Lower lobe of right lung (tissue), 2 donors: ENCODE results near the gene RLN3. TPM values are rescaled to one million over a fixed set of nuclear protein-coding genes. Genes with fewer than 3 reads are reported as not detected.
A peak's percentile ranks its signal among the peaks of the same experiment; 100 is the strongest.
"Not testable (repeated sequence)": the region's sequence is repeated elsewhere in the genome, so short reads cannot be mapped to it uniquely, and the experiment has no call there.

Experiments
- ATAC-seq, 2 donors: fragments of 200-7000 bp; cut with Tn5 transposase; one replicate each; pipeline ENCODE4 v1.9.1; 2020 to 2022; ENCODE audit warnings: mild to moderate bottlenecking in 2 of 2, moderate library complexity in 2 of 2
- DNase-seq: peaks from one replicate; pipeline ENCODE4 v3.0.0-alpha.2; 2020
- H3K27ac ChIP-seq: fragments of 200-600 bp; one replicate; pipeline ENCODE4 v1.8.0; 2022
- H3K27me3 ChIP-seq: fragments of 200-600 bp; one replicate; pipeline ENCODE4 v1.8.0; 2022; ENCODE audit warnings: low read depth
- H3K36me3 ChIP-seq: fragments of 200-600 bp; one replicate; pipeline ENCODE4 v1.8.0; 2022; ENCODE audit warnings: mild to moderate bottlenecking
- H3K4me1 ChIP-seq: fragments of 200-600 bp; one replicate; pipeline ENCODE4 v1.8.0; 2022
- H3K4me3 ChIP-seq: fragments of 200-600 bp; one replicate; pipeline ENCODE4 v1.8.0; 2022; ENCODE audit warnings: mild to moderate bottlenecking
- H3K9me3 ChIP-seq: fragments of 200-600 bp; one replicate; pipeline ENCODE4 v1.8.0; 2022
- CTCF ChIP-seq: fragments of 200-600 bp; IDR thresholded peaks from one replicate; pipeline ENCODE4 v1.8.0; 2022; ENCODE audit warnings: antibody characterized with exemption, mild to moderate bottlenecking
- intact Hi-C: fragments of 100-400 bp; cut with DNase I; formaldehyde crosslinking; loops from one replicate; pipeline ENCODE4 v1.11.0; 2022
- total RNA-seq: library from RNA; stranded (reverse); fragmentation: NEBNext Ultra II Directional; extraction: Animal tissue kit (Norgen Biotek cat#: 25700); gene quantifications from one replicate; pipeline ENCODE4 v1.2.1, GENCODE V29; 2021
- donor health status: DM: no; HTN: yes; CAD: no; lungs with severe emphysema.

Gene RLN3
- total RNA-seq, 1 donor from 2014 or later: not detected

- DNase-seq (peak; percentile 5), ATAC-seq (no peak)
- H3K4me3 ChIP-seq: no peak overlapping the region
- H3K27me3 ChIP-seq: no peaks in the 10 kb centered on the region
- H3K36me3 ChIP-seq: no peaks in the 10 kb centered on the region
- H3K9me3 ChIP-seq: no peaks in the 10 kb centered on the region
- no peak for TF ChIP-seq CTCF
- intact Hi-C loops: no loop called here
- H3K27ac ChIP-seq: no peak overlapping the region
- peaks cover 13% of the 10 kb centered on the region for H3K4me1 ChIP-seq
These were observed 12.4 kb upstream of the RLN3 start for GRCh38 chr19:14015524-14016035.

GRCh38 chr19:14019100-14019499, 8.8 kb upstream of the RLN3 start:
- no peak for TF ChIP-seq CTCF
- intact Hi-C loops: no loop called here

GRCh38 chr19:14019739-14020138, 8.2 kb upstream of the RLN3 start:
- H3K27me3 ChIP-seq, H3K27ac ChIP-seq, ATAC-seq, H3K9me3 ChIP-seq, H3K36me3 ChIP-seq, H3K4me3 ChIP-seq, intact Hi-C loops: not testable (repeated sequence)
- DNase-seq: peak; percentile 6
- peaks cover 24% of the 10 kb centered on the region for H3K4me1 ChIP-seq

More at GRCh38 chr19:14019100-14019499, 8.8 kb upstream of the RLN3 start:
- Histone ChIP-seq H3K4me3 (no peak overlapping the region), H3K36me3 (no peaks in the 10 kb centered on the region), H3K9me3 (no peaks in the 10 kb centered on the region), H3K27me3 (no peaks in the 10 kb centered on the region), H3K4me1 (peaks cover 24% of the 10 kb centered on the region), H3K27ac (no peak overlapping the region)
- ATAC-seq (no peak), DNase-seq (peak; percentile 14)

- peaks cover 24% of the 10 kb centered on the region for H3K4me1 ChIP-seq
- no peak for ATAC-seq
- no peaks in the 10 kb centered on the region for H3K36me3 ChIP-seq
- DNase-seq: peak; percentile 35
- H3K9me3 ChIP-seq: no peaks in the 10 kb centered on the region
- intact Hi-C loops: no loop called here
- H3K4me3 ChIP-seq: no peak overlapping the region
- no peaks in the 10 kb centered on the region for H3K27me3 ChIP-seq
- no peak for TF ChIP-seq CTCF
- H3K27ac ChIP-seq: no peak overlapping the region
These were observed 6.5 kb upstream of the RLN3 start for GRCh38 chr19:14021474-14021873.

- Histone ChIP-seq H3K36me3 (no peaks in the 10 kb centered on the region), H3K4me3 (no peak overlapping the region), H3K9me3 (no peaks in the 10 kb centered on the region), H3K27ac (peak overlapping the region; percentile 13), H3K4me1 (peaks cover 24% of the 10 kb centered on the region), H3K27me3 (no peaks in the 10 kb centered on the region)
- TF ChIP-seq CTCF: no peak
- intact Hi-C loops: no loop called here
- peak; percentile 33 to 41 for ATAC-seq
- no peak for DNase-seq
These were observed 5.5 kb upstream of the RLN3 start for GRCh38 chr19:14022469-14022868.

GRCh38 chr19:14023404-14024235, 4.3 kb upstream of the RLN3 start:
- Histone ChIP-seq H3K27me3 (no peaks in the 10 kb centered on the region), H3K9me3 (no peaks in the 10 kb centered on the region), H3K4me1 (peaks cover 17% of the 10 kb centered on the region), H3K36me3 (no peaks in the 10 kb centered on the region), H3K27ac (peak overlapping the region; percentile 68), H3K4me3 (no peak overlapping the region)
- DNase-seq: peak; percentile 63
- intact Hi-C loops: no loop called here
- TF ChIP-seq CTCF: peak; percentile 54
- ATAC-seq: peak; percentile 78 to 84

- DNase-seq, H3K4me3 ChIP-seq, ATAC-seq, H3K36me3 ChIP-seq, intact Hi-C loops, H3K9me3 ChIP-seq, H3K27me3 ChIP-seq, H3K27ac ChIP-seq: not testable (repeated sequence)
- H3K4me1 ChIP-seq: peaks cover 17% of the 10 kb centered on the region
These were observed 1.2 kb upstream of the RLN3 start for GRCh38 chr19:14026652-14027192.
